GM19455 (cell line): ENCODE data around the gene RANBP3L.
"Not testable (repeated sequence)": the region's sequence is repeated elsewhere in the genome, so short reads cannot be mapped to it uniquely, and the experiment has no call there.

Source experiments
- ATAC-seq: cut with Tn5 transposase; IDR thresholded peaks from one replicate; pipeline ENCODE4 v1.9.1; 2021; ENCODE audit not compliant: unreplicated experiment

The RANBP3L gene, protein sequence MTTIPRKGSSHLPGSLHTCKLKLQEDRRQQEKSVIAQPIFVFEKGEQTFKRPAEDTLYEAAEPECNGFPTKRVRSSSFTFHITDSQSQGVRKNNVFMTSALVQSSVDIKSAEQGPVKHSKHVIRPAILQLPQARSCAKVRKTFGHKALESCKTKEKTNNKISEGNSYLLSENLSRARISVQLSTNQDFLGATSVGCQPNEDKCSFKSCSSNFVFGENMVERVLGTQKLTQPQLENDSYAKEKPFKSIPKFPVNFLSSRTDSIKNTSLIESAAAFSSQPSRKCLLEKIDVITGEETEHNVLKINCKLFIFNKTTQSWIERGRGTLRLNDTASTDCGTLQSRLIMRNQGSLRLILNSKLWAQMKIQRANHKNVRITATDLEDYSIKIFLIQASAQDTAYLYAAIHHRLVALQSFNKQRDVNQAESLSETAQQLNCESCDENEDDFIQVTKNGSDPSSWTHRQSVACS

GRCh38 chr5:36301858-36302603 lies at the start of gene RANBP3L:
Gene RANBP3L, minus strand, starts transcription at chr5:36301902. Its CDS starts 486 bp downstream, at chr5:36301416.
- ATAC-seq: no peak

GRCh38 chr5:36346896-36347690 lies 45.4 kb upstream of the RANBP3L start:
- ATAC-seq: no peak

DNA sequence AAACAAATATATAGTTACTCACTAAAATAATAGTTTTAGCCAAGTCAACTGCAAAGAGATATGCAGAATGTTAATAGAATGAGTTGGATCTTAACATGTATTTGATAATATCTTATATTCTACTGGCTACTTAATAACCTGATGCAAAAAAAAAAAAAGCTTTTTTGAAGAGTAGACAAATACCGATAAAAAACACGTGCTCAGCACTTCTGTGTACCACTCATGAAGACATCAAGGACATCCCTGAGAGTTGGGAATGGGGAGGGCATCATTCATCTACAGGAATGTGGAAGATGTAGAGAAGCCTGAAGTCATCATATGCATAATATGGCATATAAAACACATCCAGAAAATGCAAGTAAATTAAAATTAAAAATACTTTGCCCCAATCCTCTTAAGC lies 43.2 kb upstream of the RANBP3L start:
- no peak for ATAC-seq

DNA sequence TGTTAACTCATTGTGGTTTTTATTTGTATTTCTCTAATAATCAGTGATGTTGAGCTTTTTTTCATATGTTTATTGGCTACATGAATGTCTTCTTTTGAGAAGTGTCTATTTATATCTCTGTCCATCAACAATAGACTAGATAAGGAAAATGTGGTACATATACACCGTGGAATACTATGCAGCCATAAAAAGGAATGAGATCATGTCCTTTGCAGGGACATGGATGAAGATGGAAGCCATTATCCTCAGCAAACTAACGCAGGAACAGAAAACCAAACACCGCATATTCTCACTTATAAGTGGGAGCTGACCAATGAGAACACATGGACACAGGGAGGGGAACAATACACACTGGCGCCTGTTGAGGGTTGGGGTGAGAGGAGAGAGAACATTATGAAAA lies 40.0 kb upstream of the RANBP3L start:
- not testable (repeated sequence) for ATAC-seq

DNA sequence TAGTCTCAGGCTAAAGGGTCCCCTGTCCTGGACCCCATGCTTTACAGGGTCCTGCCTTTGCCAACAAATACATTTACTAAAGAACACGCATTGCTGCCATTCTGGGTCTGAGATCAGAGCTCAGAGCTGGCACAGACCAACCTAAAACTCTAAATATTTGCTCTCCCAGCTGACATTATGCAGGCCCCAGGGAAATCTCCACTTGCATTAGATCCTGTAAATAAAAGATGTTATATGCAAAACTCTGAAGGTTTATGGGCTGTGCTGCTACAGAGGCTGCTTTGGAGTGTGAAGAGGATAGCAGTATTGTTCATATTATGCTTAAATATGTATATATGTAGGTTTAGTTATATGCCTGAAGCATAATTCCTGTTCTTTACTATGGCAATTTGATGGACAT lies 35.9 kb upstream of the RANBP3L start:
- ATAC-seq: no peak

- ATAC-seq: no peak
These were observed 32.6 kb upstream of the RANBP3L start for GRCh38 chr5:36334315-36334714.

GRCh38 chr5:36332720-36333119 lies 31.0 kb upstream of the RANBP3L start:
- not testable (repeated sequence) for ATAC-seq

GRCh38 chr5:36325196-36325595 lies 23.5 kb upstream of the RANBP3L start:
- no peak for ATAC-seq

DNA sequence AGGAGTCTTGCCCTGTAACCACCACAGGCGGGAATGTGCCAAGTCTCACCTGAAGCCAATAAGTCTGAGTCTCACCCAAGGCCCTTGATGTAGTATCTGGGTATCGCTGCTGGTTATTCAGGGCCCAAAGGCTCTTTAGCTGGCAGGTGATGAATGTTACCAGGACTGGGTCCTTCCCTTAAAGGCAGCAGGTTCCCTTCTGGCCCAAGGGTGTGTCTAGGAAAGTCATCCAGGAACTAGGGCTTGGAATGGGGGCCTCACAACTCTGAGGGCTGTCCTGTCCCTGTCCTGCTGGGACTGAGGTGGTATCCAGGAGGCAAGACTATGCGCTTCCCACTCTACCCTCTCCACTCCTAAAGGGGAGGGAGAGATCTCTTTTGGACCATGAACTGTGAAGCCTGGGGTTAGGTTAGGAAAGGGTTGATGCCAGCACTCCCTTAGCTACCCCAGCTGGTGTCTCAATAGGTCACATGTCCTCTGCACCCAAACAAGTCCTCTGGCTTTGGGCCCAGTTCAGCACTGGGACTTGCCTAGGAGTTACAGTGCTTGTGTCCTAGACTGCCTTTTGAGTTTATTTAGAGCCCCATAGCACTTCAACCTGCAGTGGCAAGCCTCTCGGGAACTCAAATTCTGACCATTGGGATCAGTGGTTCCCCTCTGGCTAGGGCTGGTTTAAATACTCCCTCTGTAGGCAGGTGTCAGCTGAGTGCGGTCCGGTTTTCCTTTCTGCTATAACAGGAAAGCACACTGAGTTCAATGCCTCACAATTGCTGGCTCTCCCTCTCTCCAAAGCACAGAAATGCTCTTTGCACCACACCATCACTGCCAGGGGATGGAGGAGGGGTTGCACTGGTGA lies 22.5 kb upstream of the RANBP3L start:
- ATAC-seq: no peak

DNA sequence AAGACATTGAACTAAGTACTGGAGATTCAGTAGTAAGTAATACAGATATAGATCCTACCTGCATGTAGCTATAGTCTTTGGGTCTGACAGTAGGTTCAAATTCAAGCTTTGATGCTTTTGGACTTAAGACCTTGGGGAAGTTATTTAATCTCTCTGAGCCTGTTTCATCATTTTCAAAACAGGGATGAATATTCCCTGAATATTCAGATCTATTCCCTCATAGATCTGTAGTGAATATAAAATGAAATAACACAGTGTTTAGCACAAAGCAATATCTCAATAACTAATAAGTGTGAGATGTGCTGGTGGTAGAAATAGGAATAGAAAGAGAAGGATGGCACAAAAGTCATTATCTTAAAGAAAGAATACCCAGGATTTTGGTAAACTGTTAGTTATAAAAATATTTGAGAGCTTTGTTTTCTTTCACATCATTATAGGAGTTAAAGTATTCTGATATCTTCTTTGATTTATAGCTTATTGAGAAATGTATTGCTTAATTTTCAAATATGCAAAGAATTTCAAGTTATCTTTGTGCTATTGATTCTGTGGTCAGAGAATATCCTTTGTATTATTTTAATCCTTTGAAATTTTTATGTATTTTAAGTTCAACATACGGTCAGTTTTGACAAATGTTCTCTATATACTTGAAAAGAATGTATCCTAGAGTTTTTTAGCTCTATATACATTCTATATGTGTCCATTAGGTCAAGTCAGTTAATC lies 11.4 kb upstream of the RANBP3L start:
- no peak for ATAC-seq

GRCh38 chr5:36311956-36312355 lies 10.3 kb upstream of the RANBP3L start:
- ATAC-seq: no peak

DNA sequence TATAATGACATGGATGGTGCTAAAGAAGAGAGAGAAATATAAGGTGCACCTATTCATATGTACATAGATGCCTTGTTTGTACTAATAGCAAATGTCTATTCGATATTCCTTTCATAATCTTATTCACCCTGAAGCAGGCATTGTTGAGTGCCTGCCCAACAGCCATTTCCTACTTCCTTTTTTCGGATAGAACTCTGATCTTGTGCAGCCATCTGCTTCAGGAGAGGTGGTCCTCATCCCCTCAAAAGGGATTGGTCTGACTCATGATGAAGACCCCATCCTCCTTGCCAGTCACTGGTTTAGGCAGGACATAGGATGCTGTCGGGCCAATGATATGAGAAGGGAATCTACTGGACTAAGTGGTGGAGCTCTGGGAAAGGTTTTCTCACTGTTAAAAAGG lies 8.4 kb upstream of the RANBP3L start:
- no peak for ATAC-seq

GRCh38 chr5:36305571-36306326 lies 4.0 kb upstream of the RANBP3L start:
- ATAC-seq: no peak

GRCh38 chr5:36304095-36304805 lies 2.5 kb upstream of the RANBP3L start:
- no peak for ATAC-seq

- no peak for ATAC-seq
These were observed 668 bp downstream of the RANBP3L start for GRCh38 chr5:36300927-36301540.

DNA sequence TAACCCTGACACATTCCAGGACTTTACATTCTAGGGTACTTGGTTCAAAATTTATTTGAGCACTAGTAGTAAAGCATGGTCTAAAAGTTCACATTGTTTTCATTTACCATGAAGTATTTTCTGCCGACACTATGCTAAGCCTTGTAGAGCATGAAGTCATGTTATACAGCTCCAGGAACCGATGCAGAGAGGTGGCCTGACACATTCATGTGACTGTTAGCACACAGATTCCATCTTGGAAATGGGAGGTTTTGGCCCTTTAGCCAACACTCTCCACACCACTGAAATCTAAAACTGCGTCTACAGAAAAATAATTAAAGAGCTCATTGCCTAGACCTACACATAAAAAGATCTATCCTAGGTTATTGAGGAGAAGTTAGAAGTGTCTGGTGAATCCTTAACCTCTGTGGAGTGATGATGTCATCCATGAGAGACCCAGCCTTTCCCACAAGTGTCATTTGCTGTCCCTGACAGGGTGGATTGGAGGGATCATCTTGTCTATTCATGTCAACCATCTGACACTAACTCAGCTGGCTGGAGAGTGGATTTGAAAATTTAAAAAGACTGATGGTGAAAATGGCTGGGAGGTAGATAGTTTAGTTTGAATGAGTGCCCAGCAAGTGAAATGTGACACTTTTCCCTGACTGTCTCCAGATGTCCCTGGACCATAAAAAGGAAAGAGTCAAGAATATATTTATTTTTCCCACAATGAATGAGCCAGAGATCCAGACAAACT lies 1.3 kb downstream of the RANBP3L start:
- ATAC-seq: no peak

GRCh38 chr5:36298552-36298951 lies 3.1 kb downstream of the RANBP3L start:
- no peak for ATAC-seq
